Activated CD8-positive, alpha-beta T cell treated with anti-CD3 and anti-CD28 coated beads, Interleukin-2, amount 10 ng/mL, durations not matched to agents 7 days and 5 days (primary cell): ENCODE measurements around the gene ASS1. TPM values are rescaled to one million over a fixed set of nuclear protein-coding genes. Genes with fewer than 3 reads are reported as not detected.

Experiments
- ATAC-seq: fragments of 150-1000 bp; cut with Tn5 transposase; one replicate; pipeline ENCODE4 v1.10.0; 2021; ENCODE audit warnings: moderate library complexity
- CTCF ChIA-PET: fragments of 350-600 bp; sonication (Branson Sonifier 250); formaldehyde crosslinking; loops from one replicate; lab custom pipeline; 2021; ENCODE audit warnings: antibody characterized with exemption; lab: Charles Lee
- POLR2A ChIA-PET: fragments of 350-600 bp; sonication (Branson Sonifier 250); formaldehyde crosslinking; loops from one replicate; lab custom pipeline; 2021; ENCODE audit warnings: antibody characterized with exemption; lab: Charles Lee
- DNase-seq: peaks from one replicate; pipeline ENCODE4 v3.0.0-alpha.2; 2020
- H3K27ac Mint-ChIP-seq: one replicate; pipeline ENCODE4 v1.8.0; 2021; ENCODE audit warnings: mild to moderate bottlenecking, mixed read lengths
- H3K27me3 Mint-ChIP-seq: one replicate; pipeline ENCODE4 v1.8.0; 2021; ENCODE audit warnings: low read depth, mixed read lengths
- H3K36me3 Mint-ChIP-seq: one replicate; pipeline ENCODE4 v1.8.0; 2021; ENCODE audit warnings: low read depth, mixed read lengths
- H3K4me1 Mint-ChIP-seq: one replicate; pipeline ENCODE4 v1.8.0; 2021; ENCODE audit warnings: low read depth, mixed read lengths
- H3K4me3 Mint-ChIP-seq: one replicate; pipeline ENCODE4 v1.8.0; 2021; ENCODE audit warnings: mild to moderate bottlenecking, mixed read lengths
- H3K9me3 Mint-ChIP-seq: one replicate; pipeline ENCODE4 v1.8.0; 2022; ENCODE audit warnings: mixed read lengths; ENCODE audit not compliant: insufficient read depth
- total RNA-seq, 2 experiments: library from RNA; stranded (reverse); gene quantifications; one replicate each; pipeline ENCODE4 v1.2.3, GENCODE V29; 2021

The ASS1 gene
- total RNA-seq, 2 experiments from 2014 or later = 1.8 to 3.1 TPM

GRCh38 chr9:130461731-130462130 lies 17.0 kb downstream of the ASS1 start:
- Mint-ChIP-seq H3K4me1 (no peaks in the 10 kb centered on the region), H3K36me3 (no peaks in the 10 kb centered on the region), H3K27me3 (peaks cover 6% of the 10 kb centered on the region), H3K4me3 (no peak overlapping the region), H3K9me3 (no peaks in the 10 kb centered on the region), H3K27ac (no peak overlapping the region)
- no peak for ATAC-seq
- no peak for DNase-seq
- CTCF ChIA-PET = interaction anchor here (3.2 to 4.2 kb wide), 2 partner anchors 221 kb away, joined by 32 to 51 read pairs; no protein-coding TSS in a partner anchor
- POLR2A ChIA-PET = no interaction called here

GRCh38 chr9:130462685-130463540 lies 18.2 kb downstream of the ASS1 start:
- Mint-ChIP-seq H3K27me3 (peaks cover 18% of the 10 kb centered on the region), H3K9me3 (no peaks in the 10 kb centered on the region), H3K4me3 (no peak overlapping the region), H3K4me1 (no peaks in the 10 kb centered on the region), H3K27ac (no peak overlapping the region), H3K36me3 (no peaks in the 10 kb centered on the region)
- ATAC-seq (no peak), DNase-seq (no peak)
- CTCF ChIA-PET = interaction anchor here (1.5 to 4.2 kb wide), 4 partner anchors 219 to 238 kb away, joined by 3 to 32 read pairs (median 8); partner anchors contain the start of gene EXOSC2
- POLR2A ChIA-PET = no interaction called here

- ATAC-seq = no peak
- no peak overlapping the region for H3K27ac Mint-ChIP-seq
- CTCF ChIA-PET = interaction anchor here (0.8 to 4.2 kb wide), 5 partner anchors 218 to 535 kb away, joined by 3 to 32 read pairs (median 7); partner anchors contain the start of gene EXOSC2
- POLR2A ChIA-PET = no interaction called here
- no peak for DNase-seq
- H3K4me3 Mint-ChIP-seq = no peak overlapping the region
- H3K9me3 Mint-ChIP-seq = no peaks in the 10 kb centered on the region
- H3K27me3 Mint-ChIP-seq = peaks cover 27% of the 10 kb centered on the region
- H3K36me3 Mint-ChIP-seq = no peaks in the 10 kb centered on the region
- no peaks in the 10 kb centered on the region for H3K4me1 Mint-ChIP-seq
Observed at GRCh38 chr9:130463763-130464745, 19.3 kb downstream of the ASS1 start.

GRCh38 chr9:130465383-130466096 lies 20.8 kb downstream of the ASS1 start:
- DNase-seq (no peak), ATAC-seq (no peak)
- no peak overlapping the region for H3K4me3 Mint-ChIP-seq
- ChIA-PET POLR2A (no interaction called here), CTCF (interaction anchor here (1.9 to 4.2 kb wide), 2 partner anchors 217 to 219 kb away, joined by 5 to 32 read pairs; no protein-coding TSS in a partner anchor)
- no peaks in the 10 kb centered on the region for H3K4me1 Mint-ChIP-seq
- H3K9me3 Mint-ChIP-seq = no peaks in the 10 kb centered on the region
- H3K36me3 Mint-ChIP-seq = no peaks in the 10 kb centered on the region
- no peak overlapping the region for H3K27ac Mint-ChIP-seq
- H3K27me3 Mint-ChIP-seq = peaks cover 23% of the 10 kb centered on the region

- no peaks in the 10 kb centered on the region for H3K9me3 Mint-ChIP-seq
Observed at GRCh38 chr9:130466537-130467217, 21.9 kb downstream of the ASS1 start.

GRCh38 chr9:130467316-130467715 lies 22.6 kb downstream of the ASS1 start:
- peaks cover 26% of the 10 kb centered on the region for H3K27me3 Mint-ChIP-seq
- H3K36me3 Mint-ChIP-seq = no peaks in the 10 kb centered on the region
- H3K4me3 Mint-ChIP-seq = no peak overlapping the region
- ChIA-PET POLR2A (no interaction called here), CTCF (interaction anchor here (0.7 to 1.9 kb wide), 2 partner anchors 215 to 216 kb away, joined by 3 to 10 read pairs; no protein-coding TSS in a partner anchor)
- no peaks in the 10 kb centered on the region for H3K9me3 Mint-ChIP-seq
- no peak for DNase-seq
- no peaks in the 10 kb centered on the region for H3K4me1 Mint-ChIP-seq
- H3K27ac Mint-ChIP-seq = no peak overlapping the region
- ATAC-seq = no peak

More at GRCh38 chr9:130466537-130467217, 21.9 kb downstream of the ASS1 start:
- DNase-seq = no peak
- Mint-ChIP-seq H3K27ac (no peak overlapping the region), H3K36me3 (no peaks in the 10 kb centered on the region), H3K27me3 (peaks cover 26% of the 10 kb centered on the region), H3K4me3 (no peak overlapping the region), H3K4me1 (no peaks in the 10 kb centered on the region)
- CTCF ChIA-PET = interaction anchor here (0.7 to 1.9 kb wide), 3 partner anchors 215 to 218 kb away, joined by 3 to 10 read pairs (median 5); no protein-coding TSS in a partner anchor
- ATAC-seq = no peak
- POLR2A ChIA-PET = no interaction called here

- POLR2A ChIA-PET = no interaction called here
- CTCF ChIA-PET = interaction anchor here (1.9 kb wide), 2 partner anchors 213 to 215 kb away, joined by 6 to 10 read pairs; no protein-coding TSS in a partner anchor
- ATAC-seq = no peak
- no peak overlapping the region for H3K4me3 Mint-ChIP-seq
- no peak for DNase-seq
- H3K27me3 Mint-ChIP-seq = peaks cover 26% of the 10 kb centered on the region
- no peaks in the 10 kb centered on the region for H3K36me3 Mint-ChIP-seq
- H3K9me3 Mint-ChIP-seq = no peaks in the 10 kb centered on the region
- no peaks in the 10 kb centered on the region for H3K4me1 Mint-ChIP-seq
- H3K27ac Mint-ChIP-seq = no peak overlapping the region
Observed at GRCh38 chr9:130468566-130468965, 23.8 kb downstream of the ASS1 start.

GRCh38 chr9:130470269-130470668 lies 25.5 kb downstream of the ASS1 start:
- H3K9me3 Mint-ChIP-seq = no peaks in the 10 kb centered on the region
- H3K27me3 Mint-ChIP-seq = peaks cover 29% of the 10 kb centered on the region
- DNase-seq = no peak
- ATAC-seq = no peak
- no peaks in the 10 kb centered on the region for H3K4me1 Mint-ChIP-seq
- CTCF ChIA-PET = no interaction called here
- H3K36me3 Mint-ChIP-seq = no peaks in the 10 kb centered on the region
- H3K4me3 Mint-ChIP-seq = no peak overlapping the region
- POLR2A ChIA-PET = interaction anchor here (1.6 kb wide), 1 partner anchor 10 kb away, joined by 4 read pairs; no protein-coding TSS in a partner anchor
- H3K27ac Mint-ChIP-seq = no peak overlapping the region

- Mint-ChIP-seq H3K27ac (no peak overlapping the region), H3K9me3 (no peaks in the 10 kb centered on the region), H3K27me3 (peaks cover 29% of the 10 kb centered on the region), H3K4me3 (no peak overlapping the region), H3K4me1 (no peaks in the 10 kb centered on the region), H3K36me3 (no peaks in the 10 kb centered on the region)
- ChIA-PET POLR2A (interaction anchor here (1.6 kb wide), 1 partner anchor 11 kb away, joined by 4 read pairs; no protein-coding TSS in a partner anchor), CTCF (no interaction called here)
- no peak for ATAC-seq
- no peak for DNase-seq
Observed at GRCh38 chr9:130470950-130471349, 26.2 kb downstream of the ASS1 start.

GRCh38 chr9:130471411-130472183 lies 26.8 kb downstream of the ASS1 start:
- ATAC-seq (no peak), DNase-seq (no peak)
- no peaks in the 10 kb centered on the region for H3K4me1 Mint-ChIP-seq
- H3K4me3 Mint-ChIP-seq = no peak overlapping the region
- no peaks in the 10 kb centered on the region for H3K36me3 Mint-ChIP-seq
- no peaks in the 10 kb centered on the region for H3K9me3 Mint-ChIP-seq
- ChIA-PET CTCF (no interaction called here), POLR2A (interaction anchor here (1.6 kb wide), 1 partner anchor 11 kb away, joined by 4 read pairs; no protein-coding TSS in a partner anchor)
- no peak overlapping the region for H3K27ac Mint-ChIP-seq
- peaks cover 29% of the 10 kb centered on the region for H3K27me3 Mint-ChIP-seq
